ENCODE results near the gene ANKRD40CL. TPM values are rescaled to one million over a fixed set of nuclear protein-coding genes. Genes with fewer than 3 reads are reported as not detected.

Gene ANKRD40CL
- total RNA-seq, 1 donor from 2014 or later, result not detected

DNA sequence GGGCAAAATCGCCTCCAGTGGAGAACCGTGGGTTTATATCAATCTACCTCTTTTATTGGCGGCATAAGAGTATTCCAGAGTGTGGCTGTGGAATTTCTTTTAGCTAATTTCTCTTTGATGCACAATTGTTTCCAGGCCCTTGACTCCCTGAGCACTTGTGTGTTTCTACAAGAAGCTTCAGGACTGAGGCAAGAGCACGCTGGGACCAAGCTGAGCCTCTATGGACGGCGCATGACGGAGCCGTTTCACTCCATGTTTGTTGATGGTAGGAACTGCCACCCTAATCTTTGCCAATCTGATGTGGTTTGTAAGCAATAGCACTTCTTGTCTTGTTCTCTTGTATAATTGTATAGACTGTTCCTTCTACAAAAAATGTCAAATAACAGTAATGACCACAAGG, 11.2 kb upstream of the ANKRD40CL start:
- no peak overlapping the region for H3K4me3 ChIP-seq (ENCODE audit: low read length in 3 of 3)
- peaks cover 0 to 4% (median 0%) of the 10 kb centered on the region in 3 donors for H3K4me1 ChIP-seq (ENCODE audit: control insufficient read depth in 3 of 3, insufficient read depth in 3 of 3, low read length in 3 of 3)
- H3K36me3 ChIP-seq (ENCODE audit: control insufficient read depth in 3 of 3, insufficient read depth in 3 of 3, low read length in 3 of 3), result no peaks in the 10 kb centered on the region
- no peak overlapping the region for H3K9ac ChIP-seq (ENCODE audit: low read depth in 1 of 3, low read length in 3 of 3)
- no peaks in the 10 kb centered on the region for H3K9me3 ChIP-seq (ENCODE audit: control insufficient read depth in 3 of 3, low read length in 3 of 3)
- no peak overlapping the region for H3K27ac ChIP-seq (ENCODE audit: low read depth, low read length)
- H3K27me3 ChIP-seq (ENCODE audit: control insufficient read depth in 3 of 3, insufficient read depth in 3 of 3, low read length in 3 of 3), result peaks cover 0 to 3% (median 0%) of the 10 kb centered on the region in 3 donors

GRCh38 chr17:50775926-50776325, 8.6 kb upstream of the ANKRD40CL start:
- H3K27ac ChIP-seq (ENCODE audit: low read depth, low read length), result no peak overlapping the region
- H3K4me3 ChIP-seq (ENCODE audit: low read length in 3 of 3), result no peak overlapping the region
- no peaks in the 10 kb centered on the region for H3K36me3 ChIP-seq (ENCODE audit: control insufficient read depth in 3 of 3, insufficient read depth in 3 of 3, low read length in 3 of 3)
- no peaks in the 10 kb centered on the region for H3K27me3 ChIP-seq (ENCODE audit: control insufficient read depth in 3 of 3, insufficient read depth in 3 of 3, low read length in 3 of 3)
- no peaks in the 10 kb centered on the region for H3K4me1 ChIP-seq (ENCODE audit: control insufficient read depth in 3 of 3, insufficient read depth in 3 of 3, low read length in 3 of 3)
- H3K9me3 ChIP-seq (ENCODE audit: control insufficient read depth in 3 of 3, low read length in 3 of 3), result no peaks in the 10 kb centered on the region
- H3K9ac ChIP-seq (ENCODE audit: low read depth in 1 of 3, low read length in 3 of 3), result no peak overlapping the region

GRCh38 chr17:50774225-50774803, 7.0 kb upstream of the ANKRD40CL start:
- Histone ChIP-seq H3K9ac (ENCODE audit: low read depth in 1 of 3, low read length in 3 of 3) (no peak overlapping the region), H3K4me1 (ENCODE audit: control insufficient read depth in 3 of 3, insufficient read depth in 3 of 3, low read length in 3 of 3) (no peaks in the 10 kb centered on the region), H3K9me3 (ENCODE audit: control insufficient read depth in 3 of 3, low read length in 3 of 3) (no peaks in the 10 kb centered on the region), H3K36me3 (ENCODE audit: control insufficient read depth in 3 of 3, insufficient read depth in 3 of 3, low read length in 3 of 3) (no peaks in the 10 kb centered on the region), H3K27me3 (ENCODE audit: control insufficient read depth in 3 of 3, insufficient read depth in 3 of 3, low read length in 3 of 3) (no peaks in the 10 kb centered on the region), H3K4me3 (ENCODE audit: low read length in 3 of 3) (no peak overlapping the region), H3K27ac (ENCODE audit: low read depth, low read length) (no peak overlapping the region)

- no peaks in the 10 kb centered on the region for H3K36me3 ChIP-seq (ENCODE audit: control insufficient read depth in 3 of 3, insufficient read depth in 3 of 3, low read length in 3 of 3)
- no peak overlapping the region for H3K4me3 ChIP-seq (ENCODE audit: low read length in 3 of 3)
- no peaks in the 10 kb centered on the region for H3K9me3 ChIP-seq (ENCODE audit: control insufficient read depth in 3 of 3, low read length in 3 of 3)
- H3K27me3 ChIP-seq (ENCODE audit: control insufficient read depth in 3 of 3, insufficient read depth in 3 of 3, low read length in 3 of 3), result no peaks in the 10 kb centered on the region
- H3K4me1 ChIP-seq (ENCODE audit: control insufficient read depth in 3 of 3, insufficient read depth in 3 of 3, low read length in 3 of 3), result no peaks in the 10 kb centered on the region
- no peak overlapping the region for H3K27ac ChIP-seq (ENCODE audit: low read depth, low read length)
- H3K9ac ChIP-seq (ENCODE audit: low read depth in 1 of 3, low read length in 3 of 3), result no peak overlapping the region
Observed at GRCh38 chr17:50771991-50772785, 4.9 kb upstream of the ANKRD40CL start.

DNA sequence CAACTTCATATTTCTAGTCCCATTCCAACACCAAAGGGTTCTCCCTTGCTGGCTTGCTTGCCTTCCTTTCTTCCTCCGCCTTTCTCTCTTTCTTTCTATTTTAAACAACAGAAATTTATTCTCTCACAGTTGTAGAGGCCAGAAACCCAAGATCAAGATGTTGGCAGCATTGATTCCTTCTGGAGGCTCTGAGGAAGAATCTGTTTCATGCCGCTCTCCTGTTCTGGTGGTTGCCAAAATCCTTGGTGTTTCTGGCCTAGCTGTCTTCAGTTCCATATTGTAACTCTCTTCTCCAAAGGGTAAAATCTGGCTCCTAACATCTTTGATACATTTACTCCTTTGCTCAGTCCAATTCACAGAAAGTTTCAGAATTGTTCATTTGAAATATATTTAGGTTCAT, 3.0 kb upstream of the ANKRD40CL start:
- Histone ChIP-seq H3K4me3 (ENCODE audit: low read length in 3 of 3) (no peak overlapping the region), H3K36me3 (ENCODE audit: control insufficient read depth in 3 of 3, insufficient read depth in 3 of 3, low read length in 3 of 3) (no peaks in the 10 kb centered on the region), H3K9me3 (ENCODE audit: control insufficient read depth in 3 of 3, low read length in 3 of 3) (no peaks in the 10 kb centered on the region), H3K9ac (ENCODE audit: low read depth in 1 of 3, low read length in 3 of 3) (no peak overlapping the region), H3K27ac (ENCODE audit: low read depth, low read length) (no peak overlapping the region), H3K4me1 (ENCODE audit: control insufficient read depth in 3 of 3, insufficient read depth in 3 of 3, low read length in 3 of 3) (peaks cover 4% of the 10 kb centered on the region in 3 donors), H3K27me3 (ENCODE audit: control insufficient read depth in 3 of 3, insufficient read depth in 3 of 3, low read length in 3 of 3) (no peaks in the 10 kb centered on the region)

GRCh38 chr17:50769884-50770283, 2.6 kb upstream of the ANKRD40CL start:
- H3K4me1 ChIP-seq (ENCODE audit: control insufficient read depth in 3 of 3, insufficient read depth in 3 of 3, low read length in 3 of 3), result peaks cover 4% of the 10 kb centered on the region in 3 donors
- H3K9me3 ChIP-seq (ENCODE audit: control insufficient read depth in 3 of 3, low read length in 3 of 3), result no peaks in the 10 kb centered on the region
- no peak overlapping the region for H3K9ac ChIP-seq (ENCODE audit: low read depth in 1 of 3, low read length in 3 of 3)
- H3K27me3 ChIP-seq (ENCODE audit: control insufficient read depth in 3 of 3, insufficient read depth in 3 of 3, low read length in 3 of 3), result no peaks in the 10 kb centered on the region
- no peak overlapping the region for H3K27ac ChIP-seq (ENCODE audit: low read depth, low read length)
- H3K36me3 ChIP-seq (ENCODE audit: control insufficient read depth in 3 of 3, insufficient read depth in 3 of 3, low read length in 3 of 3), result no peaks in the 10 kb centered on the region
- H3K4me3 ChIP-seq (ENCODE audit: low read length in 3 of 3), result no peak overlapping the region

DNA sequence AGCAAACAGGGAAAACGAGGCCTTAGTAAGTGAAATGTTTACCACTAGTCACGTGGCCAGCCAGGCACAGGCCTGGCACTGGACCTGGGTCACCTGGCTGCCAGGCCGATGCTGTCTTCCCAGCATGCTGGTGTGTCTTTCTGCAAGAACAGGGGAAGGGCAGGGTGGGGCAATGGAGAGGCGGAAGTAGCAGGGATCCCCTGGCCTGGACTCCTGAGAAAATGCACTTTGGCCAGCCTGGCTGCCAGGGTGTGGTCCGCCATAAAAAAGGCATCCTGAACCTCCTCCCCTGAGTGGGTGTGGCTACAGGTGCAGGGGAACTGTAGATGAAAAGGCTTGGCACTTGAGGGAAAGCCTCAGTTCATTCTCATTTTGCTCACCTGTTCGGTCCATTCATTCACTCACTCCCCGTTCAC, 1.0 kb upstream of the ANKRD40CL start:
- Histone ChIP-seq H3K36me3 (ENCODE audit: control insufficient read depth in 3 of 3, insufficient read depth in 3 of 3, low read length in 3 of 3) (no peaks in the 10 kb centered on the region), H3K9ac (ENCODE audit: low read depth in 1 of 3, low read length in 3 of 3) (no peak overlapping the region), H3K4me3 (ENCODE audit: low read length in 3 of 3) (no peak overlapping the region), H3K9me3 (ENCODE audit: control insufficient read depth in 3 of 3, low read length in 3 of 3) (no peaks in the 10 kb centered on the region), H3K27me3 (ENCODE audit: control insufficient read depth in 3 of 3, insufficient read depth in 3 of 3, low read length in 3 of 3) (no peaks in the 10 kb centered on the region), H3K4me1 (ENCODE audit: control insufficient read depth in 3 of 3, insufficient read depth in 3 of 3, low read length in 3 of 3) (peaks cover 4 to 11% (median 10%) of the 10 kb centered on the region in 3 donors), H3K27ac (ENCODE audit: low read depth, low read length) (no peak overlapping the region)

GRCh38 chr17:50767030-50767429, 288 bp downstream of the ANKRD40CL start:
- H3K27ac ChIP-seq (ENCODE audit: low read depth, low read length), result no peak overlapping the region
- H3K9me3 ChIP-seq (ENCODE audit: control insufficient read depth in 3 of 3, low read length in 3 of 3), result no peaks in the 10 kb centered on the region
- no peak overlapping the region for H3K4me3 ChIP-seq (ENCODE audit: low read length in 3 of 3)
- H3K4me1 ChIP-seq (ENCODE audit: control insufficient read depth in 3 of 3, insufficient read depth in 3 of 3, low read length in 3 of 3), result peaks cover 4 to 12% (median 11%) of the 10 kb centered on the region in 3 donors
- no peak overlapping the region for H3K9ac ChIP-seq (ENCODE audit: low read depth in 1 of 3, low read length in 3 of 3)
- H3K36me3 ChIP-seq (ENCODE audit: control insufficient read depth in 3 of 3, insufficient read depth in 3 of 3, low read length in 3 of 3), result no peaks in the 10 kb centered on the region
- H3K27me3 ChIP-seq (ENCODE audit: control insufficient read depth in 3 of 3, insufficient read depth in 3 of 3, low read length in 3 of 3), result no peaks in the 10 kb centered on the region

DNA sequence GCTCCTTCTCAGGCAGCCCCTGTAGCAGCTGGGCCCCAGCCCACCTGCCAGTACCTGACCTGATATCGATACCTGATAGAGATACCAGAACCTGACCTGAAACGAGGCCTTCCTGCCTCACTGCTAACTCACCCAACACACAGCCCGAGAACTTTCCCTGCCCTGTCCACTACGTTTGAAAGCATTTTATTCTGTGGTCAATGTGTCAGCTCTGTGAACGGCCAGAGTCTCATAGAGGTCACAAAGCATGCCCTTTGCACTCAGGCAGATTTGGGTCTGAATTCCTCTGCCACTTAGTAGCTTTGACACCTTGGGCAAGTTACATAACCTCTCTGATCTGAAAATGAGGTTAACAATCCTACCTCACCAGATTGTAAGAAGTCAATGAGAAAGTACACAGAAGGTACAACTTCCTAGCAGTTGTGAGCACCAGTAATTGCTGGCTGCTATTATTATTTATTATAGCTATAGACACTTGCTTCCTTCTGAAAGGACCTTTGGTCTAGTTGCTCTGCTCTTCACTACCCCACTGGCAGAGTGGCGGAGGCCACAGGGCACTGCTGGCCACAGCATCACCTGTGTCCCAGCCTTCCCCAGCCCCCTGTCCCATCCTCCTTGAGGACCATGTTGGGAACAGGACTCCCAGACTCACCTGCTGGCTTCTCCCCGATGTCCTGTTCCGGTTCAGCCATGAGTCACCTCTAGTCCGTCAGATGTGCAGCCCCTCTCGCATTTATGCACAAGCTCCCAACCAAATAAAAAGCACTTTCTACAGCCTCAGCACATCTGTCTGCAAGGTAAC, 895 bp downstream of the ANKRD40CL start:
- Histone ChIP-seq H3K4me1 (ENCODE audit: control insufficient read depth in 3 of 3, insufficient read depth in 3 of 3, low read length in 3 of 3) (peaks cover 4 to 12% (median 11%) of the 10 kb centered on the region in 3 donors), H3K36me3 (ENCODE audit: control insufficient read depth in 3 of 3, insufficient read depth in 3 of 3, low read length in 3 of 3) (no peaks in the 10 kb centered on the region), H3K27me3 (ENCODE audit: control insufficient read depth in 3 of 3, insufficient read depth in 3 of 3, low read length in 3 of 3) (no peaks in the 10 kb centered on the region), H3K4me3 (ENCODE audit: low read length in 3 of 3) (no peak overlapping the region), H3K27ac (ENCODE audit: low read depth, low read length) (no peak overlapping the region), H3K9me3 (ENCODE audit: control insufficient read depth in 3 of 3, low read length in 3 of 3) (no peaks in the 10 kb centered on the region), H3K9ac (ENCODE audit: low read depth in 1 of 3, low read length in 3 of 3) (no peak overlapping the region)

Measured in skeletal muscle tissue (tissue), 4 donors.